Measurements from ENCODE around the gene MORC2.

- no peak for TF ChIP-seq CTCF (IDR thresholded peaks at IDR 0.05; ENCODE audit: insufficient read depth, low read length)
- TF ChIP-seq POLR2AphosphoS5 (IDR thresholded peaks at IDR 0.05; ENCODE audit: low read depth): no peak
- no peak for TF ChIP-seq REST (IDR thresholded peaks at IDR 0.05; ENCODE audit: insufficient replicate concordance, low read depth)
- no peak for TF ChIP-seq GABPA (IDR thresholded peaks at IDR 0.05; ENCODE audit: low read depth)
- TF ChIP-seq SPI1 (IDR thresholded peaks at IDR 0.05; ENCODE audit: borderline replicate concordance, low read depth): no peak
These were observed 85.5 kb downstream of the MORC2 start for GRCh38 chr22:30882974-30883533.
